ENCODE measurements around the gene POLR3B. TPM values are rescaled to one million over a fixed set of nuclear protein-coding genes. Genes with fewer than 3 reads are reported as not detected.
"Not testable (repeated sequence)": the region's sequence is repeated elsewhere in the genome, so short reads cannot be mapped to it uniquely, and the experiment has no call there.

POLR3B gene
- total RNA-seq, 1 donor from 2014 or later, result 11.4 TPM

DNA sequence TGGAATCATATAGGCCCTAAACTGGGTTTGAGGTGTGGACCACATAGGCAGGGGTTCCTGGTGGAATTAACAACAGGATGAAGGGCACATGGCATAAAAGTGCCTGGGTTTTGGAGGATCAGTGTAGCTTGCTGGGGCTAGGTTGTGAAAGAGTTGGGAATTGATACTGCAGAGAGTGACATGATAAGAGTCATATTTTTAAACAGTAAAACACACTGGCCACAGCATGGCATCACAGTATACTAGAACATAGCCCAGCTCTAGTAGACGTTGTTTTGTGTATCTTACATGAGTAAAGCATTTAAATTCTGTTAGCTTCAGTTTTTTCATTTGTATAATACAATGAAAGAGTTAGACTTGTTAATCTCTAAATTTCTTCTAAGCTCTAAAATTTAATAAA is 102.0 kb downstream of the POLR3B start:
- no peak for DNase-seq (ENCODE audit: low read depth)

DNA sequence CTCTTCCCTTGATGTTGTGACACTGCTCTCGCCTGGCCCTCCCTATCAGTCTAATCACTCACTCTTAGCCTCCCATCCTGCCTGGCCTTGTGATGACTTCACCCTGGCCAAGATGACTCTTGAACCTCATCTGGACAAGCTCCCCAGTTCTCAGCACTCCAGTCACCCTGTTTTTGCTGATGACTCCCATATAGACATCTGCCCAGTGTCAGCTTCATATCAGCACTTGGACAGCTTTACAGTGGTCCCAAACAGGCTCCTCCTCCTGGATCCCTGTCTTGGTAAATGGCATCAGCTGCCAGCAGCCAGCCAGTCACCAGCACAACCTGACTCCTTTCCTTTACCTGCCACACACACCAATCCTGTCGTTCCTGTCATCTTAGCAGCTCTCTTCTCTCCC is 104.2 kb downstream of the POLR3B start:
- DNase-seq (ENCODE audit: low read depth), result no peak

DNA sequence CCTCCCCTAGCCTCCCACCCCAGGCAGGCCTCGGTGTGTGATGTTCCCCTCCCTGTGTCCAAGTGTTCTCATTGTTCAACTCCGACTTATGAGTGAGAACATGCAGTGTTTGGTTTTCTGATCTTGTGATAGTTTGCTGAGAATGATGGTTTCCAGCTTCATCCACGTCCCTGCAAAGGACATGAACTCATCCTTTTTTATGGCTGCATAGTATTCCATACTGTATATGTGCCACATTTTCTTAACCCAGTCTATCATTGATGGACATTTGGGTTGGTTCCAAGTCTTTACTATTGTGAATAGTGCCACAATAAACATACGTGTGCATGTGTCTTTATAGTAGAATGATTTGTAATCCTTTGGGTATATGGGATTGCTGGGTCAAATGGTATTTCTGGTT is 108.1 kb downstream of the POLR3B start:
- DNase-seq (ENCODE audit: low read depth), result not testable (repeated sequence)

DNA sequence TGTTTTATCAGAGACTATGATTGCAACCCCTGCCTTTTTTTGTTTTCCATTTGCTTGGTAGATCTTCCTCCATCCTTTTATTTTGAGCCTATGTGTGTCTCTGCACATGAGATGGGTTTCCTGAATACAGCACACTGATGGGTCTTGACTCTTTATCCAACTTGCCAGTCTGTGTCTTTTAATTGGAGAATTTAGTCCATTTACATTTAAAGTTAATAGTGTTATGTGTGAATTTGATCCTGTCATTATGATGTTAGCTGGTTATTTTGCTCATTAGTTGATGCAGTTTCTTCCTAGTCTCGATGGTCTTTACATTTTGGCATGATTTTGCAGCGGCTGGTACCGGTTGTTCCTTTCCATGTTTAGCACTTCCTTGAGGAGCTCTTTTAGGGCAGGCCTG is 118.1 kb downstream of the POLR3B start:
- not testable (repeated sequence) for DNase-seq (ENCODE audit: low read depth)

DNA sequence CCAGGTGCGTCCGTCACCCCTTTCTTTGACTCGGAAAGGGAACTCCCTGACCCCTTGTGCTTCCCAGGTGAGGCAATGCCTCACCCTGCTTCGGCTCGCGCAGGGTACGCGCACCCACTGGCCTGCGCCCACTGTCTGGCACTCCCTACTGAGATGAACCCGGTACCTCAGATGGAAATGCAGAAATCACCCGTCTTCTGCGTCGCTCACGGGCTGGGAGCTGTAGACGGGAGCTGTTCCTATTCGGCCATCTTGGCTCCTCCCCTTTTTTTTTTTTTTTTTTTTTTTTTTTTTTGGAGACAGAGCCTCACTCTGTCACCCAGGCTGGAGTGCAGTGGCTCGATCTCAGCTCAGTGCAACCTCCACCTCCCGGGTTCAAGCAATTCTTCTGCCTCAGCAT is 120.1 kb downstream of the POLR3B start:
- DNase-seq (ENCODE audit: low read depth), result not testable (repeated sequence)

DNA sequence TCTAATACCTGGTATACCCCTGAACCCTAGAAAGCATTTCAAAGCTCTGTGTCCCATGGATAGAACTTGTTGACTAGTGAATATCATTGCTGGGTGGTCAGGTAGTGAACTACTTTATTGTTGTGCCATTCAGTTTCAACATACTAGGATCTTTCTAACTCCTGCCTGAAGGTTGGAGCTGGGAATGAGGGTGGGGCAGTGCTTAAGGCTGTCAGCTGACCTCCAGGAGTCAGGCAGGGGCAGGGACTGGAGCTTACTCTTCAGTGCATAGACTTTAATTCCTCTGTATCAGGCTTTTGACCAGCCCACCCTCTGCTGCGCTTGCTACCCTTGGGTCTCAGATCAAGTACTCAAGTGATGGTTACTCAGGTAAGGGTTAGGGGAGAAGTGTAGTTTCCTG is 122.7 kb downstream of the POLR3B start:
- DNase-seq (ENCODE audit: low read depth), result no peak

DNA sequence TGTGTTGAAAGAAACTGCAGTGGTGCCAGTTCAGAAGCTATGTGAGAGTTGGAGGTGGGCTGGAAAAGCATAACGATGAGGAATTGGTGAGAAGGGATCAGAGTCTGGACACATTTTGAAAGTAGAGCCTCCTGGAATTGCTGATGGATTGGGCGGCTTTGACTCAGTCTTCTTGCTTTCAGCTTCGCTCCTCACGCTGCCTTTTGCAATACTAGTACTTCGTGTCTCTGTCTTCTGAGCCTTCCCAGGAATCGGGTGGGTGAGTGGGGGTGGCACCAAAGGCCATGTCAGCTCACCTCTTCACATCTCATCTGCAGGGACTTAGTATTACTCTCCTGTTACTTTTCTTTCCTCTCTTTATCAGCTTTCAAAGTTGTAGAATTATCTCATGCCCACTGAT is 123.7 kb downstream of the POLR3B start:
- DNase-seq (ENCODE audit: low read depth), result no peak

DNA sequence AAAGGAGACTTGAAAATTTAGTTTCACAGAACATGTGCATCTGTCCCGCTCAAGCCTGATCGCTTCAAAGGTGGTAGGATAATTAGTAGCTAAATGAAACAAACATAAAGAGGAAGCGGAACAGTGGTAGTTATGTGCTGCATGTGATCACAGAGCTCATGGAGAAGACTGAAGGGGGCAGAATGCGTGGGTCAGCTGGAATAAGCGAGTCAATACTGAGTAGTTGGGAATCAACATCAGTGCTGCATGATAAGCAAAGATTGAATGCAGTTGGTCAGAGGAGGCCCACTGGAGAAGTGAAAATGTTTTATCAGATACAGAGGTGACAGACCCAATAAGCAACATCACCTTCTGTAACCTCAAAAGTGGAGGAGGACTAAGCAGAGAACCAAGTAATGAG is 130.1 kb downstream of the POLR3B start:
- DNase-seq (ENCODE audit: low read depth), result no peak

DNA sequence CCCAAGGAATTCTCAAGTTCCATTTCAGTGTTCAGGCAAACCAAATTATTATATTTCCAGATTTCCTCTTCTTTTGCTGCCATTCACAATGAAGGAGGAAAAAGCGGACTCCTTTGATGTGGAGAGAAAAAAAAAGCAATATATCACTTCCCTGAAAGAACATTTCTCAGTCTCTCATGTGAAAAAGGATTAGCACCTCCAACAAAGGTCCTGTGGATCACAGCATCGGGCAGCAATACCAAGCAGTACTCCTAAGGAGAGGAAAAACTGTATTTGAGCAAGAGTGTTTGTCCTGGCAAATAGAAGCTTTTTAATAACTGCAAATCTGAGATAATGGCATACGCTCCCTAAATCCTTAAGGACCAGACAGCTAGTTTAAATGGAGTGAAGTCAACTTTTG is 131.3 kb downstream of the POLR3B start:
- no peak for DNase-seq (ENCODE audit: low read depth)

DNA sequence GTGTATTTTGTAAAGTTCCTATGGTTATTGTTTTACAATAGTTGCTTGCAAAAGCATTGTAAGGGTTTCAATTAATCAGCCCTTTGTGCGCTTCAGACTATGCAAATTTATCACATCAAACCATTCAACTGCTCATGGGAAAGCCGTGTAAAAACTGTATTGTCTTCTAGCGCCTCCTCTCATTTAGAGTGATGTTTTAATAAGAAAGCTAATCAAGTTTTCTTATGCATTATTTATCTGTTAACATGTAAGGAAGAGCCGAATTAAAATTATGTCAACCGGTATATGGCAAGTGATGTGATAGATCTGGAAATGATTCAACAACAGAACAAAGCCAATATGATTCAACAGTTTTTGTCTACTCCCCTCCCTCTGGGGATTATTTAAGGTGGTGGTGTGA is 132.7 kb downstream of the POLR3B start:
- no peak for DNase-seq (ENCODE audit: low read depth)

DNA sequence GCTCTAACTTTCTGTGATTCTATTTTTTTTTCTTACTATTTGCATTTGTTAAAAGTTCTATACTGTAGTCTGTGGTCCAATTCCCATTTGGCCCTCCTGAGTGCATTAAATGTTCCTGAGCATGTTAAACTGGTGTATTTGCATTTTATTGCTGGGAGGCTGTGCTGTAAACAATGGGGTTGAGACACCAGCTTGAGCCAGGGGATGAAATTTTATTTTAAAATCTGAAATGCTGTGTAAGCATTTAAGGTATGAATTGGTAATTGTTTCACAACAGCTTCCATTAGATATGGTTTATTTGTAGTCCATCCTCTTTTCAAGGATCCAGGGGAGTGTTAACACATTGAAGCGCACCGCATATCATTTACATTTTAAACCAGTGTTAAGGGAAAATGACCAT is 135.3 kb downstream of the POLR3B start:
- no peak for DNase-seq (ENCODE audit: low read depth)

DNA sequence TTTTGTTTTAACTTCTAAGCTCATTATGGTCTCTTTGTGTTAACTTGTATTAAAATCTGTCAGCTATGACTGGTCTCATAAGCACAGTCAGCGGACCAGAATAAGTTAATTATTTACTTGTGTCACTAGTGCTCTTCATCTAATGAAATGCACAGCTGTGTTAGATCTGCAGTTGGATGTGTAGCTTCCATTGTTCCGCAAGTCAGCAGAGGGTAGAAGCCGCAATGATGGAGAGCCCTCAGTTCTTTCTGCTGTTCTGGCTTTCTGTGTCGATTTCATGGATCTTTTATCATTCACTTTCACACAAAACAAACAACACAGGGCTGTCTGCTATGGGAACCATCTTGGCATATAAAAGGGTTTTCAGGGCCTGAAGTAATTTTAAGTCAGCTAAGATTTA is 136.0 kb downstream of the POLR3B start:
- no peak for DNase-seq (ENCODE audit: low read depth)

DNA sequence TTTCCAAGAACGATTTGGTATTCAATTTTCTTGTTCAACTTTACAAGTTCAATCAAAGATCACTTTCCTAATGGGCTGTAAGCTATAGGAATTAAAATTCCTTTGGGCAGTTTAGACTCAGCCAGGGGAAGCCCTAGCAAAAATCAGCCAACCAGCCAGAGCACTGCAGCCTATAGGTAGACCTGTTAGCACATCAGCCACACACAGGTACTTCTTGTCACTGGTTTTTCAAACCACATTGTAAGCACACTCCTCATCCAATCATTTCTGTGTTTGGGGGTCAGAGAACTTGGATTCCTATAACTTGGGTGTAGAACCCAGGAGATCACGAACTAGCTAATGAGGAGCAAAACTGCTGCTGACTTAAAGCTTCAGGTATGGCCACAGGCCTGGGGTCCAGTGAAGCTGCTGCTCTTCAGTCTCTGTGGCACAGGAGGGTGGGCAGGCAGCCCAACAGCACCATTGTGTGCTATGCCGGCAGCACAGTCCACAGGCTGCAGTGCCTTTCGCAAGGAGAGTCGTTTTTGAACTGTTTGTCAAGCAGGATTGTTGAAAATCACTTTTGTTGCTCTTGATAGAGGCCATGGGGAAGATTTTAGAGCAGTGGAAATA is 137.9 kb downstream of the POLR3B start:
- DNase-seq (ENCODE audit: low read depth), result no peak

DNA sequence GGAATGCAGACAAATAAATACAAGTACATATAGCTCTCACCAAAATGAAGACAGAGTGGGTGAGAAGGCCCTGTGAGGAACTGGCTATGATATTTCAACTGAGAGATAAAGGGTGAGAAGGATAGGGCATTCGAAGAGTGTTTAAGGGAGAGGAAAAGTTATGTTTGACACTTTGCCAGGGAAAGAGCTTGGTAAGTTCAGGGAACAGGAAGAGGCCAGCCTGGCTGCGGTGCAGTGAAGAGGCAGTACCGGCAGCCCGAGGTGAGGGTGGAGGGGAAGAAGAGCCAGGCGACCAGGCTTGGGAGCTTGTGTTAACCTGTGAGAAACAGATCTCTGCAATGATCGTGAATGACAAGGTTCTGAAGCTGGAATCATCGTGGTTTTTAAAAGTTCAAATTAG is 140.5 kb downstream of the POLR3B start:
- DNase-seq (ENCODE audit: low read depth), result no peak

DNA sequence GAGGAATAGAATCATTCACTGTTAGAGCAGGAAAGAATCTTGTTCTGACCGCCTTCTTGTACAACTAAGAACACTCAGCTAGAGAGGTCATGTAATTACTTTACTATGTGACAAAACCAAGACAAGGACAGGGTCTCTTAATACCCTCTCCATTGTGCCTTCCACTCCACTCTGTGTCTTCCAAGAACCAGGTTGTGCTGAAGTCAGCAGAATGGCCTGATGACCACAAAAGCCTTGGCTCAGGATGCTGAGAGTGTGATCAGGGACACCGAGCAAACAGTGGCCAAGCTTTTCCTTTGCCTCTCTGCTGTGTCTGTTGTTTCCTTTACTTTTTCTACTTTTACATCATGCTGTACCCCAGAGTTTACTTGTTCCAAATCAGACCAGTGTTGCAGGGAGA is 142.1 kb downstream of the POLR3B start:
- no peak for DNase-seq (ENCODE audit: low read depth)

DNA sequence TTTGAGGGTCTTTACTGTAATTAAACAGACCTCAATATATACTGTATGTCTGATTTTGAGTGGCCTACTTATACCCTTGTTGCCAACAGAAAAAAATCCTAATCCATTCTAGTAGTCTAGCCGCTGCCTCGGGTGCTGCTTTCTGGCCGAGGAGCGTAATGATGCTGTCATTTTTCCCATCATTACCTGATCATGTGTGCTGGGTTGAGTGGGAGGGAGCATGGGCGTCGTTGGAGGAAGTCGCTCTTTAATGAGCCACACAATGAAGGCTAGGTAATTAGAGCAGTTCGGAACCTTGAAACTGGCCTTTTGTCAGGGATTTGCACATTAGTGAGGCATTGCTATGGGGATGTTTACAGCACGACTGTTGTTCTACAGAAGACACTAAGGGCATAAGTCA is 149.1 kb downstream of the POLR3B start:
- no peak for DNase-seq (ENCODE audit: low read depth)

DNA sequence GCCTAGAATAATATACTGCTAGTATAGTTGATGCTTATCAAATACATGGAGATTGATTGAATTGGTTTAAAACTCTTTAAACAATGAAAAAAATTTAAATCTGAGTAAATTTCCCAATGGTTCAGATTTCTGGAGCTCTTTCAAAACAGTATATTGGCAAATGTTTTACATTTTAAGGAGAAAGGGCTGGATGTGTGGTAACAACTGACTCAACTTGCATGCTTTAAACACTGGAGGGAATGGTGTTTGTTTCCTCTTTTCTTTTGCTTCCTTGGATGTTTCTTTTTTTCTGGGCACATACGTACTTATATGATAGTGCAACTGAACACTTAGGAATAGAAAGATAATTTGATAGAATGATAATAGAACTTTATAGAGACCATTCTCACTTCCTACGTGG is 151.4 kb downstream of the POLR3B start:
- no peak for DNase-seq (ENCODE audit: low read depth)

DNA sequence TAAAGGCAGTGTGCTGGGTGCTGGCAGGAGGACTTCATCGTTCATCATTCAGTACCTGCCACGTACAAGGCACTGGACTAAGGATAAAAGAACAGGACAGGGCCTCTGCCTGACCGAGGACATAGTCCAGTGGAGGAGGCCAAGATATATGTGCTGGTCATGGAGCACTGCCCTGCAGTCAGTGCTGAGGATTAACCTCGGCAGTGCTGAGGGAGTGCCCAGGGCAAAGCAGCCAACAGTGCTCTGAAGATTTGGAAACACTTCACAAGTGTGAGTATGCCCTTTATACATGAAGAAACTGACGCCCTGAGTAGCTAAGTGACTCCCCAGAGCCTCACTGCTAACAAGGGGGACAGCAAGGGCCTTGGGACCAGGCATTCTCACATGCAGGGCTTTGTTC is 153.8 kb downstream of the POLR3B start:
- no peak for DNase-seq (ENCODE audit: low read depth)

DNA sequence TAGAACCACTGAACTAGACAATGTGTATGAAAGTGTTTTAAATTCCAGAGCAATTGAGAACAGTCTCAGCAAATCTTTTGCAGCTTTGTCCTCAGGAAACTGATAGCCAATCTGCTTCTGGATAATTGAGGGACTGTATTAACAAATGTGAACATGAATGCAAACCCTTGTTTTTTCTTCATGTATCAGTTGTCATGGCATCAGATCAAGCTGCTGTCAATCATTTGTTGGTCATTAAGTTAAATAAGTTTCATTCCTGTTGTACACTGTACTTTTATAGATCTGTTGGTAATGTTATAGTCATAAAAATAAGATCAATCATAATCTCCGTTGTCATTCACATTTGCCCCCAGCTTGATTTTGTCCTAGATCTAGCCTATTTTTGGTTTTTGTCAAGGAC is 159.8 kb downstream of the POLR3B start:
- DNase-seq (ENCODE audit: low read depth), result no peak

DNA sequence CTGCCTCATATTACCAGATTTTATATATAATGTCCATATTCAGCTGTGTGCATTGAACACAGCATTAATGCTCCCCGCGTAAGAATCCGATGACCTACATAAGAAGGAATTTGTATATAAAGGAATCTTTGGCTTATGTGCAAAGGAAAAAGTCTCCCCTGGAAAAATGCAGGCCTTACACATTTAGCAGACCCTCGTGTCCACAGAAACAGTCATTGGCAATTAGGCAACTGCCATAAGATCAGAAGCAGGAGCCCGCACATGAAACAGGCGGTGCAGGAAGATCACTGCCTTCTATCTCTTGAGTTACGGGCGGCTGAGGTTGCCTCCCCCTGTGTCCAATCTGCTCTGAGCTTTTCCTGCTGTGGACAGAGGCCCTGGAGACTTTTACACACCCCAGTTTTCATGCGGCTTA is 162.1 kb downstream of the POLR3B start:
- no peak for DNase-seq (ENCODE audit: low read depth)

DNA sequence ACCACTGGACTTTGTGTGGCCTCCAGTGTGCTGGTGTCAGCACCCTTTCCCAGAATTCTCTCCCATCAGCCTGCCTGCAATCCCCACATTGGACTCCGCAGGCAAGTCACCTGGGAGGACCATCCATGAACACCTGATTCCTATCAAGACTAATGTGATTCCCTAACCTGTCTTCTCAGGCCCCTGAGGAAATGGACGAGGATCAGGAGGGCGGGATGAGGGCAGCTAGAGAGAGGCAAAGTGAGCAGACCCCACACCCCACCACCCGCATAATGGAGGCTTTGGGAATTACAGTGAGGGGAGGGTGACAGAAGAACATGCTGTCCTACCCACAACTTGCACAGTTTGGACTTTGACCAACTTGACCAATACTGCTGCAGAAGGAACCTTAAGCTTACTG is 164.4 kb downstream of the POLR3B start:
- no peak for DNase-seq (ENCODE audit: low read depth)

DNA sequence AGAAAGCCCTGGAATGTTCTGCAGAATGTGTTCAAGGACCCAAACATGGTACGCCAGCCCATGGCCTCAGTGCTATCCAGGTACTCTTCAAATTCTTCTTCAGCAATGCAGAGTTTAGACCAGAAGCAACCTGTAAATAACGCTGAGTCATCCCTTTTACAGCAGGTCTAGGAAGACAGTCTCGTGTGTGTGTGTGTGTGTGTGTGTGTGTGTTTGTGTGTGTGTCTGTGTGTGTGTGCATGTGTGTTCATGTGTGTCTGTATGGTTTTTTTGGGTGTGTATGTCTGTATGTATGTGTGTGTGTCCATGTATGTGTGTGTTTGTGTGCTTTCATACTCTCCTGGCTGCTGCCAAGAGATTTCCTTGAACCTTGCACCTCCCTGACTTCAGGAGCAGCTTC is 165.2 kb downstream of the POLR3B start:
- DNase-seq (ENCODE audit: low read depth), result no peak

DNA sequence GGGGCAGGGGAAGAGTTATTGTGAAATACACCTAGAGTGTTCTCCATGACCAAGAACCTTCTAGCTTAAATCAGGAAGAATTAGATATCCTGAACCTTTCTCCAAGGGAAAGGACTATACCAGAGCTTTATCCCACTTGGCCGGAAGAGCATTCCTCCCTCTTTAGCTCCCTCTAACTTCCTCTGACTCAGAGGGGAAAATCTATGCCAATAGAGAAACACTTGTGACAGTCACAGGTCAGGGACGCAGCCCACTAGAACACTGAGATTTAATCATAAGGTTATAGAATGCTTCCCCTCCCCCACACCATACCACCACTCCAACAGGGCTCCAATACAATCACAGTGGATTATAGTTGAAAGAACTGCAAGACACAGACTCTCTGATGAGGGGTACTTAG is 169.8 kb downstream of the POLR3B start:
- DNase-seq (ENCODE audit: low read depth), result no peak

DNA sequence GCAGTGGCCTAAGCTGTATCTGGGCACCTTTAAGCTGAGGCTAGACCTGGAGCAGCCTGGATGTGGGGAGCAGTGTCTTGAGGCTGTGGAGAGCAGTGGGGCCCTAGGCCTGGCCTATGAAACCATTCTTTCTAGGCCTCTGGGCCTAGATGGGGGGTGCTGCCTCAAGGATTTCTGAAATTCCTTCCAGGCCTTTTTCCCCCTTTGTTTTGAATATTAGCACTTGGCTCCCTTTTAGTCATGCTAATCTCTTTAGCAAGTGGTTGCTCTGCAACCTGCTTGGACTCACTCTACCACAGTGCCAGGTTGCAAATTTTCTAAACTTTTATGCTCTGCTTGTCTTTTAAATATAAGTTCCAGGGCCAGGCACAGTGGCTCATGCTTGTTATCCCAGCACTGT is 183.7 kb downstream of the POLR3B start:
- no peak for DNase-seq (ENCODE audit: low read depth)
